HepG2 (cell line): Measurements from ENCODE around the gene SIDT1. TPM values are rescaled to one million over a fixed set of nuclear protein-coding genes. Genes with fewer than 3 reads are reported as not detected.

Experiments
- ATAC-seq: fragments of 200-7000 bp; cut with Tn5 transposase; 3 replicates; pipeline ENCODE4 v1.9.1; 2020; ENCODE audit warnings: mild to moderate bottlenecking, moderate library complexity
- BruUV-seq: library from RNA; stranded (reverse); fragments of 400-500 nt; replicated peaks from 2 replicates; lab custom pipeline; 2021; lab: Mats Ljungman, UMichigan
- CTCF ChIA-PET: fragments of 300-600 bp; formaldehyde crosslinking; extraction: SDS; loops from one replicate; lab custom pipeline; 2021; ENCODE audit warnings: low total read pairs, inconsistent platforms, low intra/inter-chr PET ratio; lab: Yijun Ruan, JAX
- POLR2A ChIA-PET: fragments of 350-600 bp; sonication (Branson Sonifier 250); formaldehyde crosslinking; loops from one replicate; lab custom pipeline; 2020; ENCODE audit warnings: antibody characterized with exemption, inconsistent platforms; lab: Yijun Ruan, JAX
- DNase-seq: peaks from one replicate; pipeline ENCODE4 v3.0.0-alpha.2; 2015; ENCODE audit warnings: low spot score
- FAIRE-seq: peaks from 3 replicates; lab custom pipeline; 2011; peaks lifted over from hg19 to GRCh38; lab: Jason Lieb, UNC
- H2AFZ ChIP-seq: one replicate; pipeline ENCODE4 v1.6.1; 2011; ENCODE audit warnings: low read length, inconsistent platforms
- H3K27ac ChIP-seq: fragments of 300-600 bp; 3 replicates; pipeline ENCODE4 v1.8.0; 2011; ENCODE audit warnings: mixed run types, mild to moderate bottlenecking, mixed read lengths, low read length, inconsistent platforms; ENCODE audit not compliant: insufficient read depth; ENCODE audit errors: extremely low read length
- H3K27me3 ChIP-seq, 2 experiments: fragments of 200-600 bp in 1 of 2; 2 replicates in 1 of 2; 3 replicates in 1 of 2; pipeline versions ENCODE4 v1.6.0 to v1.8.0; 2011; ENCODE audit warnings: low read length in 2 of 2, mild to moderate bottlenecking in 2 of 2, moderate library complexity in 2 of 2, inconsistent platforms in 1 of 2; ENCODE audit not compliant: insufficient read depth in 2 of 2, control insufficient read depth in 1 of 2
- H3K36me3 ChIP-seq, 2 experiments: fragments of 200-600 bp in 1 of 2; replicated peaks in 1 of 2; 2 replicates in 1 of 2; 3 replicates in 1 of 2; pipeline versions ENCODE4 v1.5.1 to v1.8.0; 2011; ENCODE audit warnings: low read length in 2 of 2, inconsistent platforms in 1 of 2; ENCODE audit not compliant: insufficient read depth in 2 of 2, control insufficient read depth in 1 of 2
- H3K4me1 ChIP-seq: 2 replicates; pipeline ENCODE4 v1.5.1; 2012; ENCODE audit warnings: low read length, inconsistent platforms; ENCODE audit not compliant: insufficient read depth
- H3K4me2 ChIP-seq: 2 replicates; pipeline ENCODE4 v1.6.0; 2011; ENCODE audit warnings: low read depth, low read length, inconsistent platforms
- H3K4me3 ChIP-seq, 3 experiments: fragments of 200-600 bp in 1 of 3; sonication (generic), shearing (Covaris generic) in 1 of 3; replicated peaks in 1 of 3; 2 replicates each; pipeline ENCODE4 v1.5.1; 2011 to 2016; ENCODE audit warnings: low read length in 3 of 3, inconsistent platforms in 2 of 3, low read depth in 2 of 3, mild to moderate bottlenecking in 2 of 3, control low read depth in 1 of 3, mixed read lengths in 1 of 3; ENCODE audit not compliant: insufficient read depth in 1 of 3
- H3K79me2 ChIP-seq: one replicate; pipeline ENCODE4 v1.6.1; 2011; ENCODE audit warnings: low read length, inconsistent platforms; ENCODE audit not compliant: insufficient read depth
- H3K9ac ChIP-seq: 2 replicates; pipeline ENCODE4 v1.6.0; 2011; ENCODE audit warnings: mild to moderate bottlenecking, low read depth, low read length, inconsistent platforms; ENCODE audit not compliant: insufficient read depth
- H3K9me3 ChIP-seq: 2 replicates; pipeline ENCODE4 v1.5.1; 2012; ENCODE audit warnings: mild to moderate bottlenecking, low read length
- H4K20me1 ChIP-seq: 2 replicates; pipeline ENCODE4 v1.6.0; 2011; ENCODE audit warnings: inconsistent platforms, mild to moderate bottlenecking, low read length, moderate library complexity; ENCODE audit not compliant: insufficient read depth
- MAFF ChIP-seq: IDR thresholded peaks from 2 replicates; pipeline ENCODE4 v1.6.1; 2011; ENCODE audit warnings: low read depth, low read length, improper control_type of control experiment
- MAFK ChIP-seq, 2 experiments: IDR thresholded peaks in 1 of 2; conservative IDR thresholded peaks in 1 of 2; 2 replicates each; pipeline ENCODE4 v1.6.1; 2011; ENCODE audit warnings: improper control_type of control experiment in 2 of 2, low read length in 2 of 2
- MYNN ChIP-seq: sonication (generic); formaldehyde crosslinking; IDR thresholded peaks from 2 replicates; pipeline ENCODE4 v1.4.0; 2020; ENCODE audit warnings: mild to moderate bottlenecking, low read depth, missing genetic modification reagents
- ZNF318 ChIP-seq: sonication (generic); formaldehyde crosslinking; IDR thresholded peaks from 2 replicates; pipeline ENCODE4 v1.4.0; 2020; ENCODE audit warnings: mild to moderate bottlenecking, missing genetic modification reagents
- ZNF557 ChIP-seq: sonication (generic); formaldehyde crosslinking; IDR thresholded peaks from 2 replicates; pipeline ENCODE4 v1.4.0; 2020; ENCODE audit warnings: missing genetic modification reagents
- WGBS: methylation state at CpG from one replicate; pipeline ENCODE4 v1.1.6; 2017; ENCODE audit warnings: low lambda C conversion rate; 5-methylcytosine and 5-hydroxymethylcytosine counted together
- in situ Hi-C: cut with HindIII; loops from 2 replicates; pipeline ENCODE4 v1.10.0; 2017; ENCODE audit warnings: low pct_unique_long_range_greater_than_20kb; ENCODE audit not compliant: extremely low pct_ligation_motif_present
- intact Hi-C: fragments of 100-400 bp; cut with micrococcal nuclease; formaldehyde crosslinking; loops from one replicate; pipeline ENCODE4 v1.10.0; 2022; ENCODE audit not compliant: unreplicated experiment
- polyA plus RNA-seq, 8 experiments: library from polyadenylated mRNA; depleted of rRNA in 3 of 8; stranded (reverse) in 7 of 8; unstranded in 1 of 8; fragments of >200 nt; fragmentation: Illumina TruSeq in 4 of 8; extraction: Trizol in 4 of 8; gene quantifications; 2 replicates each; pipeline versions ENCODE4 v1.2.1 to v1.2.3, GENCODE V29; 2011 to 2016; ENCODE audit warnings: low read depth in 4 of 8, missing spikeins in 1 of 8, mixed read lengths in 1 of 8; ENCODE audit not compliant: insufficient read depth in 1 of 8
- total RNA-seq, 5 experiments: library from RNA; depleted of rRNA; stranded (reverse); fragments of >200 nt; fragmentation: Illumina TruSeq; extraction: Trizol; gene quantifications; 2 replicates each; pipeline ENCODE4 v1.2.3, GENCODE V29; 2016; ENCODE audit warnings: low read depth in 1 of 5

The SIDT1 gene
- total and polyA plus RNA-seq, 2 of the 13 experiments (the other 11 are each of a cell fraction or from before 2014, with no cell fraction given): 0.07 TPM

GRCh38 chr3:113654310-113654709, 122.0 kb downstream of the SIDT1 start (continued):
- no peak for TF ChIP-seq ZNF318 (CRISPR knock-in tag)
- TF ChIP-seq ZNF557 (CRISPR knock-in tag): no peak

- H3K27me3 ChIP-seq: no peaks in the 10 kb centered on the region
- DNase-seq (no peak), ATAC-seq (no peak), FAIRE-seq (no peak)
- no peak for TF ChIP-seq MYNN (CRISPR knock-in tag)
- peak; percentile 15; the same call in 1 of the 2 replicates for TF ChIP-seq MAFF
- peak in 1 of 2 experiments; percentile 8; a peak in 1 of 4 replicates for TF ChIP-seq MAFK (conservative IDR thresholded peaks at IDR 0.05 in 1 of 2, IDR thresholded peaks at IDR 0.05 in 1 of 2; ENCODE audit: low read length in 2 of 2)
- no peak overlapping the region for H3K9ac ChIP-seq
- H3K4me3 ChIP-seq: no peak overlapping the region
- POLR2A ChIA-PET: interaction anchor here (1.5 to 1.6 kb wide), 2 partner anchors 8 to 41 kb away, joined by 4 to 6 read pairs; partner anchors contain the start of gene USF3
- H4K20me1 ChIP-seq: no peaks in the 10 kb centered on the region
- H3K4me2 ChIP-seq: no peak overlapping the region
- H3K79me2 ChIP-seq: no peaks in the 10 kb centered on the region
- H3K36me3 ChIP-seq: peaks cover 10% of the 10 kb centered on the region in 2 experiments; a peak in 4 of 5 replicates
- 89% methylated on average over 3 of the region's 3 CpGs for WGBS
- CTCF ChIA-PET: no interaction called here
- H3K9me3 ChIP-seq: no peaks in the 10 kb centered on the region
- H2AFZ ChIP-seq: no peak overlapping the region
- no peak overlapping the region for H3K27ac ChIP-seq
- intact Hi-C loops (no loop called here), in situ Hi-C loops (no loop called here)
- TSS peak; percentile 8 for BruUV-seq
- no peaks in the 10 kb centered on the region for H3K4me1 ChIP-seq
These were observed 122.5 kb downstream of the SIDT1 start for GRCh38 chr3:113654851-113655250.
